Measurements from ENCODE around the gene TMEM141.

- TF ChIP-seq ZNF274 (IDR thresholded peaks at IDR 0.05; ENCODE audit: insufficient read depth, insufficient read length) = no peak
- no peak for TF ChIP-seq EZH2 (IDR thresholded peaks at IDR 0.05; ENCODE audit: borderline replicate concordance, control insufficient read depth, low read depth, low read length)
- TF ChIP-seq CREM (IDR thresholded peaks at IDR 0.05; ENCODE audit: low read depth) = no peak
- TF ChIP-seq CTCF (IDR thresholded peaks at IDR 0.05 in 2 of 3, conservative IDR thresholded peaks at IDR 0.05 in 1 of 3; ENCODE audit: control insufficient read depth in 2 of 3, extremely low read depth in 1 of 3, insufficient read depth in 1 of 3, low read depth in 3 of 3, low read length in 3 of 3) = no peak
- TF ChIP-seq HDAC2 (IDR thresholded peaks at IDR 0.05) = no peak
- no peak for TF ChIP-seq ATF7 (IDR thresholded peaks at IDR 0.05; ENCODE audit: low read depth)
- no peak for TF ChIP-seq HDAC6 (IDR thresholded peaks at IDR 0.05; ENCODE audit: unreplicated experiment)
These were observed 47.4 kb downstream of the TMEM141 start for GRCh38 chr9:136838314-136839228.
